Right cardiac atrium (tissue), 5 donors: ENCODE data around the gene AOC2. TPM values are rescaled to one million over a fixed set of nuclear protein-coding genes. Genes with fewer than 3 reads are reported as not detected.
"Not testable (repeated sequence)": the region's sequence is repeated elsewhere in the genome, so short reads cannot be mapped to it uniquely, and the experiment has no call there.

Source experiments
- ATAC-seq, 2 donors: fragments of 200-7000 bp; cut with Tn5 transposase; one replicate each; pipeline versions ENCODE4 v1.8.0 to v1.9.1; 2020; ENCODE audit warnings: moderate library complexity in 2 of 2, mild to moderate bottlenecking in 1 of 2
- DNase-seq, 3 donors: peaks; one replicate each; pipeline ENCODE4 v3.0.0-alpha.2; 2020
- H3K27ac ChIP-seq: one replicate; pipeline ENCODE4 v1.5.1; 2013; ENCODE audit warnings: mild to moderate bottlenecking, low read length, control low read depth, moderate library complexity
- H3K27me3 ChIP-seq: one replicate; pipeline ENCODE4 v1.6.1; 2013; ENCODE audit not compliant: control insufficient read depth, insufficient read depth
- H3K4me1 ChIP-seq: one replicate; pipeline ENCODE4 v1.6.1; 2013; ENCODE audit warnings: low read length; ENCODE audit not compliant: control insufficient read depth, insufficient read depth
- H3K4me3 ChIP-seq: one replicate; pipeline ENCODE4 v1.5.1; 2013; ENCODE audit warnings: low read length, control low read depth
- H3K9me3 ChIP-seq: one replicate; pipeline ENCODE4 v1.6.1; 2013; ENCODE audit warnings: low read length; ENCODE audit not compliant: control insufficient read depth
- WGBS: extraction: QIAGEN DNeasy Blood & Tissue Kit; methylation state at CpG from one replicate; pipeline ENCODE4 v1.1.7; 2013; 5-methylcytosine and 5-hydroxymethylcytosine counted together
- intact Hi-C, 4 donors: fragments of 100-400 bp; cut with DNase I; formaldehyde crosslinking; loops; one replicate each; pipeline versions ENCODE4 v1.11.0 to v1.14.0; 2022 to 2023
- polyA plus RNA-seq: library from polyadenylated mRNA; stranded (reverse); fragments of 200-250 nt; gene quantifications from one replicate; pipeline ENCODE4 v1.2.3, GENCODE V29; 2013
- total RNA-seq, 4 donors: library from RNA; stranded (reverse); fragmentation: NEBNext Ultra II Directional; extraction: Animal tissue kit (Norgen Biotek cat#: 25700); gene quantifications; one replicate each; pipeline ENCODE4 v1.2.1, GENCODE V29; 2021
- donor health status: healthy with polysubstance abuse.
- donor health status: DM: no; HTN: yes; CAD: no.
- donor health status: DM: no; HTN: no; CAD: no.
- donor health status: DM: no; HTN: yes; CAD: no; lungs with severe emphysema.
- donor health status: DM: yes; HTN: yes; CAD: no.

AOC2 gene
- total and polyA plus RNA-seq, 5 donors: 0.37 to 0.67 (median 0.52) TPM

GRCh38 chr17:42856093-42856492 is 11.7 kb downstream of the AOC2 start:
- 73% methylated on average over 7 of the region's 8 CpGs for WGBS
- H3K4me3 ChIP-seq, ATAC-seq, intact Hi-C loops, H3K9me3 ChIP-seq, DNase-seq, H3K27ac ChIP-seq, H3K27me3 ChIP-seq, H3K4me1 ChIP-seq: not testable (repeated sequence)

GRCh38 chr17:42856516-42856915 is 12.1 kb downstream of the AOC2 start:
- ATAC-seq, H3K27me3 ChIP-seq, H3K9me3 ChIP-seq, H3K4me3 ChIP-seq, intact Hi-C loops, H3K27ac ChIP-seq, H3K4me1 ChIP-seq: not testable (repeated sequence)
- 60% methylated on average over 6 of the region's 8 CpGs for WGBS
- DNase-seq: peak in 1 of 3 donors; percentile 68

- ATAC-seq: no peak
- WGBS: 83% methylated on average over 1 of the region's 1 CpG
- no peaks in the 10 kb centered on the region for H3K27me3 ChIP-seq
- H3K9me3 ChIP-seq: no peaks in the 10 kb centered on the region
- no peaks in the 10 kb centered on the region for H3K4me1 ChIP-seq
- no peak for DNase-seq
- H3K27ac ChIP-seq: no peak overlapping the region
- intact Hi-C loops: no loop called here
- no peak overlapping the region for H3K4me3 ChIP-seq
Observed at GRCh38 chr17:42857389-42857788, 13.0 kb downstream of the AOC2 start.

GRCh38 chr17:42865638-42866094 is 21.3 kb downstream of the AOC2 start:
- ATAC-seq (no peak), DNase-seq (no peak)
- no peaks in the 10 kb centered on the region for H3K4me1 ChIP-seq
- H3K27me3 ChIP-seq: no peaks in the 10 kb centered on the region
- H3K9me3 ChIP-seq: no peaks in the 10 kb centered on the region
- no peak overlapping the region for H3K27ac ChIP-seq
- intact Hi-C loops: no loop called here
- no peak overlapping the region for H3K4me3 ChIP-seq
- 78% methylated on average over 7 of the region's 7 CpGs for WGBS

GRCh38 chr17:42866216-42866615 is 21.8 kb downstream of the AOC2 start:
- H3K9me3 ChIP-seq: no peaks in the 10 kb centered on the region
- intact Hi-C loops: no loop called here
- no peaks in the 10 kb centered on the region for H3K4me1 ChIP-seq
- peak in 1 of 3 donors; percentile 10 for DNase-seq
- no peaks in the 10 kb centered on the region for H3K27me3 ChIP-seq
- no peak overlapping the region for H3K4me3 ChIP-seq
- no peak overlapping the region for H3K27ac ChIP-seq
- 73% methylated on average over 4 of the region's 4 CpGs for WGBS
- ATAC-seq: no peak

GRCh38 chr17:42866631-42867575 is 22.5 kb downstream of the AOC2 start:
- no peak for ATAC-seq
- intact Hi-C loops: no loop called here
- H3K27ac ChIP-seq: no peak overlapping the region
- no peaks in the 10 kb centered on the region for H3K27me3 ChIP-seq
- peak in 1 of 3 donors; percentile 22 for DNase-seq
- no peak overlapping the region for H3K4me3 ChIP-seq
- H3K4me1 ChIP-seq: no peaks in the 10 kb centered on the region
- 68% methylated on average over 12 of the region's 12 CpGs for WGBS
- no peaks in the 10 kb centered on the region for H3K9me3 ChIP-seq

GRCh38 chr17:42867694-42868261 is 23.4 kb downstream of the AOC2 start:
- DNase-seq (peak in 1 of 3 donors; percentile 14), ATAC-seq (peak in 1 of 2 donors; percentile 8)
- H3K27ac ChIP-seq, H3K27me3 ChIP-seq, H3K4me3 ChIP-seq, H3K4me1 ChIP-seq, intact Hi-C loops, H3K9me3 ChIP-seq: not testable (repeated sequence)
- WGBS: 90% methylated on average over 21 of the region's 21 CpGs

GRCh38 chr17:42868338-42868737 is 24.0 kb downstream of the AOC2 start:
- intact Hi-C loops: no loop called here
- DNase-seq (peak in 1 of 3 donors; percentile 10), ATAC-seq (no peak)
- no peaks in the 10 kb centered on the region for H3K27me3 ChIP-seq
- H3K4me1 ChIP-seq: no peaks in the 10 kb centered on the region
- H3K9me3 ChIP-seq: no peaks in the 10 kb centered on the region
- no peak overlapping the region for H3K4me3 ChIP-seq
- WGBS: 96% methylated on average over 12 of the region's 12 CpGs
- H3K27ac ChIP-seq: no peak overlapping the region

- intact Hi-C loops: no loop called here
- ATAC-seq: no peak
- Histone ChIP-seq H3K9me3 (no peaks in the 10 kb centered on the region), H3K4me1 (no peaks in the 10 kb centered on the region), H3K27ac (no peak overlapping the region), H3K4me3 (no peak overlapping the region), H3K27me3 (no peaks in the 10 kb centered on the region)
- DNase-seq: no peak
- 97% methylated on average over 4 of the region's 4 CpGs for WGBS
Observed at GRCh38 chr17:42871647-42872046, 27.3 kb downstream of the AOC2 start.

- no peaks in the 10 kb centered on the region for H3K4me1 ChIP-seq
- WGBS: 95% methylated on average over 13 of the region's 13 CpGs
- H3K27ac ChIP-seq: no peak overlapping the region
- H3K27me3 ChIP-seq: no peaks in the 10 kb centered on the region
- intact Hi-C loops: no loop called here
- DNase-seq (peak in 1 of 3 donors; percentile 27), ATAC-seq (no peak)
- no peaks in the 10 kb centered on the region for H3K9me3 ChIP-seq
- H3K4me3 ChIP-seq: no peak overlapping the region
Observed at GRCh38 chr17:42872251-42872965, 28.0 kb downstream of the AOC2 start.

GRCh38 chr17:42873315-42873714 is 28.9 kb downstream of the AOC2 start:
- DNase-seq: peak in 1 of 3 donors; percentile 10

More at GRCh38 chr17:42873315-42873714, 28.9 kb downstream of the AOC2 start:
- Histone ChIP-seq H3K27ac (no peak overlapping the region), H3K27me3 (no peaks in the 10 kb centered on the region), H3K9me3 (no peaks in the 10 kb centered on the region), H3K4me1 (no peaks in the 10 kb centered on the region), H3K4me3 (no peak overlapping the region)
- 87% methylated on average over 6 of the region's 6 CpGs for WGBS
- intact Hi-C loops: no loop called here
- ATAC-seq: no peak
